HEK293 (cell line): Measurements from ENCODE around the gene SH2D7.

ENCODE experiments used
- CTCF ChIA-PET: fragments of 350-600 bp; formaldehyde crosslinking; extraction: SDS; loops from one replicate; lab custom pipeline; 2021; ENCODE audit warnings: antibody characterized with exemption; lab: Yijun Ruan, JAX
- POLR2A ChIA-PET: fragments of 300-600 bp; formaldehyde crosslinking; extraction: SDS; loops from one replicate; lab custom pipeline; 2020; ENCODE audit warnings: antibody characterized with exemption, inconsistent platforms; lab: Yijun Ruan, JAX
- H3K27ac ChIP-seq: fragments of 200-500 bp; sonication (Bioruptor generic); 2 replicates; pipeline ENCODE4 v1.5.1; 2014; ENCODE audit warnings: low read depth, low read length, control low read depth, inconsistent platforms; ENCODE audit errors: extremely low read depth
- H3K36me3 ChIP-seq, 2 experiments: fragments of 200-500 bp in 1 of 2; sonication (Bioruptor generic) in 1 of 2; 1 replicate in 1 of 2; 2 replicates in 1 of 2; pipeline ENCODE4 v1.5.1; 2014 to 2017; ENCODE audit warnings: inconsistent platforms in 2 of 2, low read length in 2 of 2; ENCODE audit not compliant: control insufficient read depth in 2 of 2, insufficient read depth in 1 of 2
- H3K4me1 ChIP-seq: fragments of 200-500 bp; sonication (Bioruptor generic); 2 replicates; pipeline ENCODE4 v1.5.1; 2014; ENCODE audit warnings: mild to moderate bottlenecking, low read length, inconsistent platforms; ENCODE audit not compliant: control insufficient read depth, insufficient read depth
- H3K4me3 ChIP-seq: 2 replicates; pipeline ENCODE4 v1.5.1; 2011; ENCODE audit warnings: low read depth, mild to moderate bottlenecking, control low read depth, low read length, moderate library complexity
- H3K9me3 ChIP-seq: fragments of 200-500 bp; sonication (Bioruptor generic); 2 replicates; pipeline ENCODE4 v1.5.1; 2014; ENCODE audit warnings: low read depth, low read length, inconsistent platforms; ENCODE audit not compliant: control insufficient read depth, insufficient read depth
- HOXC10 ChIP-seq: sonication (generic); formaldehyde crosslinking; IDR thresholded peaks from 2 replicates; pipeline ENCODE4 v1.8.1; 2023; ENCODE audit warnings: mild to moderate bottlenecking, missing genetic modification reagents
- MZF1 ChIP-seq: fragments of 450-650 bp; formaldehyde crosslinking; IDR thresholded peaks from 2 replicates; pipeline ENCODE4 v1.5.1; 2017; ENCODE audit warnings: missing biosample characterization, missing genetic modification characterization, borderline replicate concordance
- SALL2 ChIP-seq: fragments of 450-650 bp; formaldehyde crosslinking; IDR thresholded peaks from 2 replicates; pipeline ENCODE4 v1.5.0; 2017; ENCODE audit warnings: missing biosample characterization, mild to moderate bottlenecking, missing genetic modification characterization, borderline replicate concordance
- SP3 ChIP-seq: fragments of 450-650 bp; formaldehyde crosslinking; IDR thresholded peaks from 2 replicates; pipeline ENCODE4 v1.5.1; 2016; ENCODE audit warnings: missing biosample characterization, missing genetic modification characterization
- ZFP37 ChIP-seq: fragments of 450-650 bp; formaldehyde crosslinking; IDR thresholded peaks from 2 replicates; pipeline ENCODE4 v1.5.1; 2016; ENCODE audit warnings: missing biosample characterization, missing genetic modification characterization
- ZFP69B ChIP-seq: fragments of 450-650 bp; formaldehyde crosslinking; IDR thresholded peaks from 2 replicates; pipeline ENCODE4 v1.5.1; 2016; ENCODE audit warnings: missing biosample characterization, missing genetic modification characterization
- ZIC2 ChIP-seq: fragments of 450-650 bp; formaldehyde crosslinking; IDR thresholded peaks from 2 replicates; pipeline ENCODE4 v1.5.1; 2016; ENCODE audit warnings: missing biosample characterization, missing genetic modification characterization
- ZNF138 ChIP-seq: fragments of 450-650 bp; formaldehyde crosslinking; IDR thresholded peaks from 2 replicates; pipeline ENCODE4 v1.5.1; 2016; ENCODE audit warnings: missing biosample characterization, missing genetic modification characterization, borderline replicate concordance
- ZNF311 ChIP-seq: fragments of 450-650 bp; formaldehyde crosslinking; IDR thresholded peaks from 2 replicates; pipeline ENCODE4 v1.5.1; 2017; ENCODE audit warnings: missing biosample characterization, missing genetic modification characterization, borderline replicate concordance
- ZNF324 ChIP-seq: fragments of 450-650 bp; formaldehyde crosslinking; IDR thresholded peaks from 2 replicates; pipeline ENCODE4 v1.5.1; 2016; ENCODE audit warnings: missing biosample characterization, missing genetic modification characterization
- ZNF391 ChIP-seq: fragments of 450-650 bp; formaldehyde crosslinking; IDR thresholded peaks from 2 replicates; pipeline ENCODE4 v1.5.1; 2016; ENCODE audit warnings: low read depth, missing biosample characterization, missing genetic modification characterization, borderline replicate concordance
- ZNF426 ChIP-seq: fragments of 450-650 bp; formaldehyde crosslinking; IDR thresholded peaks from 2 replicates; pipeline ENCODE4 v1.5.1; 2017; ENCODE audit warnings: missing biosample characterization, missing genetic modification characterization, mild to moderate bottlenecking, inconsistent platforms, moderate library complexity
- ZNF530 ChIP-seq: fragments of 450-650 bp; formaldehyde crosslinking; IDR thresholded peaks from 2 replicates; pipeline ENCODE4 v1.5.1; 2016; ENCODE audit warnings: low read depth, missing biosample characterization, missing genetic modification characterization
- ZNF555 ChIP-seq: fragments of 450-650 bp; formaldehyde crosslinking; conservative IDR thresholded peaks from 2 replicates; pipeline ENCODE4 v1.5.1; 2017; ENCODE audit warnings: missing biosample characterization, mild to moderate bottlenecking, missing genetic modification characterization, inconsistent platforms
- ZNF600 ChIP-seq: fragments of 450-650 bp; formaldehyde crosslinking; IDR thresholded peaks from 2 replicates; pipeline ENCODE4 v1.5.1; 2016; ENCODE audit warnings: missing biosample characterization, missing genetic modification characterization
- ZNF629 ChIP-seq: fragments of 450-650 bp; formaldehyde crosslinking; IDR thresholded peaks from 2 replicates; pipeline ENCODE4 v1.5.1; 2017; ENCODE audit warnings: missing biosample characterization, missing genetic modification characterization
- ZNF670 ChIP-seq: fragments of 450-650 bp; formaldehyde crosslinking; IDR thresholded peaks from 2 replicates; pipeline ENCODE4 v1.5.1; 2016; ENCODE audit warnings: missing biosample characterization, missing genetic modification characterization, low read depth
- ZNF747 ChIP-seq: fragments of 450-650 bp; formaldehyde crosslinking; IDR thresholded peaks from 2 replicates; pipeline ENCODE4 v1.5.1; 2016; ENCODE audit warnings: missing biosample characterization, missing genetic modification characterization
- ZNF76 ChIP-seq: fragments of 450-650 bp; formaldehyde crosslinking; IDR thresholded peaks from 2 replicates; pipeline ENCODE4; 2016; ENCODE audit warnings: low read depth, missing biosample characterization, missing genetic modification characterization, borderline replicate concordance
- ZNF837 ChIP-seq: fragments of 450-650 bp; formaldehyde crosslinking; IDR thresholded peaks from 2 replicates; pipeline ENCODE4 v1.5.1; 2016; ENCODE audit warnings: missing biosample characterization, missing genetic modification characterization
- TF ChIP-seq, protein P1 (sequence below): fragments of 450-650 bp; formaldehyde crosslinking; IDR thresholded peaks from 2 replicates; pipeline ENCODE4 v1.5.1; 2017; ENCODE audit warnings: missing biosample characterization, missing genetic modification characterization
- TF ChIP-seq, protein P2 (sequence below): fragments of 450-650 bp; formaldehyde crosslinking; IDR thresholded peaks from 2 replicates; pipeline ENCODE4 v1.5.1; 2016; ENCODE audit warnings: missing biosample characterization, missing genetic modification characterization, low read depth
- TF ChIP-seq, protein P3 (sequence below): fragments of 450-650 bp; formaldehyde crosslinking; IDR thresholded peaks from 2 replicates; pipeline ENCODE4 v1.5.1; 2016; ENCODE audit warnings: missing biosample characterization, missing genetic modification characterization
- TF ChIP-seq, protein P4 (sequence below): fragments of 450-650 bp; formaldehyde crosslinking; optimal IDR thresholded peaks from 2 replicates; pipeline ENCODE3; 2016; ENCODE audit warnings: missing biosample characterization, mild to moderate bottlenecking, missing genetic modification characterization
- TF ChIP-seq, protein P5 (sequence below): fragments of 450-650 bp; formaldehyde crosslinking; IDR thresholded peaks from 2 replicates; pipeline ENCODE4 v1.5.1; 2016; ENCODE audit warnings: missing biosample characterization, missing genetic modification characterization

Gene SH2D7

DNA sequence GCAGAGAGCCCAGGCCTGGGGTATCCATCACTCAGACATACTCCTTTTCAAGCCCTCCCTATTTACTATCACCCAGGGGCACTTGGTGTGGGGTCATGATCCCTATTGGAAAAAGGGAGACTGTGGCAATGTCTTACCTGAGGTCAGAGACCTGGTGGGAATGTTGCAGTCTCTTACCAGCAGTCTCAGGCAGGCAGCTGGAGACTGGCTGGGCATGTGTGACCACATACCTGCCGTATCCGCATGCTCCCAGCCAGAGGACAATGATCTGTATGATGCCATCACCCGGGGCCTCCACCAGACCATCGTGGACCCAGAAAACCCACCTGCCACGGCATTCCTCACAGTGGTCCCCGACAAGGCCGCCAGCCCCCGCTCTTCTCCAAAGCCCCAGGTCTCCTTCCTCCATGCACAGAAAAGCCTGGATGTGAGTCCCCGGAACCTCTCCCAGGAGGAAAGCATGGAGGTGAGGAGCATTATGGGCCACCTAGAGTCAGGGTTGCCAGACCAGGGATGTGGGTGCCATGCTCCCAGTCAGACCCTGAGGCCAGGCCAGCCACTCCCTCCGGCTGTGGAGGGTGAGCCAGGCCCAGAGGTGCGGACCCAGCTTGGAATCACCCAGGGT, 5.9 kb downstream of the SH2D7 start:
- Histone ChIP-seq H3K9me3 (no peaks in the 10 kb centered on the region), H3K4me3 (no peak overlapping the region), H3K36me3 (no peaks in the 10 kb centered on the region), H3K4me1 (no peaks in the 10 kb centered on the region), H3K27ac (no peak overlapping the region)
- ChIA-PET CTCF (interaction anchor here (2.4 kb wide), 1 partner anchor 10 kb away, joined by 16 read pairs; no protein-coding TSS in a partner anchor), POLR2A (interaction anchor here (0.9 kb wide), 1 partner anchor 93 kb away, joined by 3 read pairs; no protein-coding TSS in a partner anchor)
- TF ChIP-seq ZNF76 (tag by site-specific recombination) (no peak), ZNF600 (no peak), ZFP69B (no peak), ZNF324 (no peak), ZNF670 (tag by site-specific recombination) (no peak)
- TF ChIP-seq, protein P1, sequence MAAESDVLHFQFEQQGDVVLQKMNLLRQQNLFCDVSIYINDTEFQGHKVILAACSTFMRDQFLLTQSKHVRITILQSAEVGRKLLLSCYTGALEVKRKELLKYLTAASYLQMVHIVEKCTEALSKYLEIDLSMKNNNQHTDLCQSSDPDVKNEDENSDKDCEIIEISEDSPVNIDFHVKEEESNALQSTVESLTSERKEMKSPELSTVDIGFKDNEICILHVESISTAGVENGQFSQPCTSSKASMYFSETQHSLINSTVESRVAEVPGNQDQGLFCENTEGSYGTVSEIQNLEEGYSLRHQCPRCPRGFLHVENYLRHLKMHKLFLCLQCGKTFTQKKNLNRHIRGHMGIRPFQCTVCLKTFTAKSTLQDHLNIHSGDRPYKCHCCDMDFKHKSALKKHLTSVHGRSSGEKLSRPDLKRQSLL (tag by site-specific recombination), result no peak
- TF ChIP-seq, protein P2, sequence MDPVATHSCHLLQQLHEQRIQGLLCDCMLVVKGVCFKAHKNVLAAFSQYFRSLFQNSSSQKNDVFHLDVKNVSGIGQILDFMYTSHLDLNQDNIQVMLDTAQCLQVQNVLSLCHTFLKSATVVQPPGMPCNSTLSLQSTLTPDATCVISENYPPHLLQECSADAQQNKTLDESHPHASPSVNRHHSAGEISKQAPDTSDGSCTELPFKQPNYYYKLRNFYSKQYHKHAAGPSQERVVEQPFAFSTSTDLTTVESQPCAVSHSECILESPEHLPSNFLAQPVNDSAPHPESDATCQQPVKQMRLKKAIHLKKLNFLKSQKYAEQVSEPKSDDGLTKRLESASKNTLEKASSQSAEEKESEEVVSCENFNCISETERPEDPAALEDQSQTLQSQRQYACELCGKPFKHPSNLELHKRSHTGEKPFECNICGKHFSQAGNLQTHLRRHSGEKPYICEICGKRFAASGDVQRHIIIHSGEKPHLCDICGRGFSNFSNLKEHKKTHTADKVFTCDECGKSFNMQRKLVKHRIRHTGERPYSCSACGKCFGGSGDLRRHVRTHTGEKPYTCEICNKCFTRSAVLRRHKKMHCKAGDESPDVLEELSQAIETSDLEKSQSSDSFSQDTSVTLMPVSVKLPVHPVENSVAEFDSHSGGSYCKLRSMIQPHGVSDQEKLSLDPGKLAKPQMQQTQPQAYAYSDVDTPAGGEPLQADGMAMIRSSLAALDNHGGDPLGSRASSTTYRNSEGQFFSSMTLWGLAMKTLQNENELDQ (tag by site-specific recombination), result no peak
- TF ChIP-seq, protein P3, sequence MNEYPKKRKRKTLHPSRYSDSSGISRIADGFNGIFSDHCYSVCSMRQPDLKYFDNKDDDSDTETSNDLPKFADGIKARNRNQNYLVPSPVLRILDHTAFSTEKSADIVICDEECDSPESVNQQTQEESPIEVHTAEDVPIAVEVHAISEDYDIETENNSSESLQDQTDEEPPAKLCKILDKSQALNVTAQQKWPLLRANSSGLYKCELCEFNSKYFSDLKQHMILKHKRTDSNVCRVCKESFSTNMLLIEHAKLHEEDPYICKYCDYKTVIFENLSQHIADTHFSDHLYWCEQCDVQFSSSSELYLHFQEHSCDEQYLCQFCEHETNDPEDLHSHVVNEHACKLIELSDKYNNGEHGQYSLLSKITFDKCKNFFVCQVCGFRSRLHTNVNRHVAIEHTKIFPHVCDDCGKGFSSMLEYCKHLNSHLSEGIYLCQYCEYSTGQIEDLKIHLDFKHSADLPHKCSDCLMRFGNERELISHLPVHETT (tag by site-specific recombination), result no peak

DNA sequence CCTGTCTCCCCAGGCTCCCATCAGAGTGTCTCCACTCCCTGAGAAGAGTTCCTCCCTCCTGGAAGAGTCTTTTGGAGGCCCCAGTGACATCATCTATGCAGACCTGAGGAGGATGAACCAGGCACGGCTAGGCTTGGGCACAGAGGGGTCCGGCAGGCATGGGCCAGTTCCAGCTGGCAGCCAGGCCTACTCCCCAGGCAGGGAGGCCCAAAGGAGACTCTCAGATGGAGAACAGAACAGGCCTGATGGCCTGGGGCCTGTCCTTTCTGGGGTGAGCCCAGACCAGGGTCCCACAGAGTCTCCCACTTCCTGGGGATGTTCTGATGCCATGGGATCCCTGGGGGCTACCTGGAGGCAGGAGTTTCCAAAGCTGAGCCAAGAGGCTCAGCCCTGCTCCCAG, 8.5 kb downstream of the SH2D7 start:
- no peaks in the 10 kb centered on the region for H3K9me3 ChIP-seq
- CTCF ChIA-PET, result interaction anchor here (0.8 to 3.5 kb wide), 3 partner anchors 95 to 140 kb away, joined by 4 to 19 read pairs (median 5); no protein-coding TSS in a partner anchor

More for the DNA sequence above, 8.5 kb downstream of the SH2D7 start:
- H3K4me3 ChIP-seq, result no peak overlapping the region
- peaks cover 0 to 4% of the 10 kb centered on the region in 2 experiments; a peak in 1 of 3 replicates for H3K36me3 ChIP-seq
- TF ChIP-seq ZNF426 (tag by site-specific recombination) (no peak), ZNF555 (tag by site-specific recombination) (no peak), MZF1 (tag by site-specific recombination) (no peak), ZNF138 (no peak), ZNF311 (tag by site-specific recombination) (no peak), SALL2 (tag by site-specific recombination) (no peak), ZNF530 (tag by site-specific recombination) (no peak), ZFP37 (no peak), ZNF837 (tag by site-specific recombination) (no peak), ZIC2 (tag by site-specific recombination) (no peak), HOXC10 (CRISPR knock-in tag) (no peak), ZNF391 (tag by site-specific recombination) (no peak), ZNF747 (no peak), ZNF629 (tag by site-specific recombination) (no peak), SP3 (tag by site-specific recombination) (no peak)
- TF ChIP-seq, protein P4, sequence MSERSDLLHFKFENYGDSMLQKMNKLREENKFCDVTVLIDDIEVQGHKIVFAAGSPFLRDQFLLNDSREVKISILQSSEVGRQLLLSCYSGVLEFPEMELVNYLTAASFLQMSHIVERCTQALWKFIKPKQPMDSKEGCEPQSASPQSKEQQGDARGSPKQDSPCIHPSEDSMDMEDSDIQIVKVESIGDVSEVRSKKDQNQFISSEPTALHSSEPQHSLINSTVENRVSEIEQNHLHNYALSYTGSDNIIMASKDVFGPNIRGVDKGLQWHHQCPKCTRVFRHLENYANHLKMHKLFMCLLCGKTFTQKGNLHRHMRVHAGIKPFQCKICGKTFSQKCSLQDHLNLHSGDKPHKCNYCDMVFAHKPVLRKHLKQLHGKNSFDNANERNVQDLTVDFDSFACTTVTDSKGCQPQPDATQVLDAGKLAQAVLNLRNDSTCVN, result no peak
- TF ChIP-seq, protein P5, sequence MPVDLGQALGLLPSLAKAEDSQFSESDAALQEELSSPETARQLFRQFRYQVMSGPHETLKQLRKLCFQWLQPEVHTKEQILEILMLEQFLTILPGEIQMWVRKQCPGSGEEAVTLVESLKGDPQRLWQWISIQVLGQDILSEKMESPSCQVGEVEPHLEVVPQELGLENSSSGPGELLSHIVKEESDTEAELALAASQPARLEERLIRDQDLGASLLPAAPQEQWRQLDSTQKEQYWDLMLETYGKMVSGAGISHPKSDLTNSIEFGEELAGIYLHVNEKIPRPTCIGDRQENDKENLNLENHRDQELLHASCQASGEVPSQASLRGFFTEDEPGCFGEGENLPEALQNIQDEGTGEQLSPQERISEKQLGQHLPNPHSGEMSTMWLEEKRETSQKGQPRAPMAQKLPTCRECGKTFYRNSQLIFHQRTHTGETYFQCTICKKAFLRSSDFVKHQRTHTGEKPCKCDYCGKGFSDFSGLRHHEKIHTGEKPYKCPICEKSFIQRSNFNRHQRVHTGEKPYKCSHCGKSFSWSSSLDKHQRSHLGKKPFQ (tag by site-specific recombination), result no peak
- H3K27ac ChIP-seq, result no peak overlapping the region
- POLR2A ChIA-PET, result no interaction called here
- no peaks in the 10 kb centered on the region for H3K4me1 ChIP-seq
